Left ventricle myocardium superior (tissue), 1 donor: Measurements from ENCODE around the gene UBE2L3. TPM values are rescaled to one million over a fixed set of nuclear protein-coding genes. Genes with fewer than 3 reads are reported as not detected.
"Not testable (repeated sequence)": the region's sequence is repeated elsewhere in the genome, so short reads cannot be mapped to it uniquely, and the experiment has no call there.

Source experiments
- ATAC-seq: fragments of 200-7000 bp; cut with Tn5 transposase; one replicate; pipeline ENCODE4 v1.9.1; 2020; ENCODE audit warnings: mild to moderate bottlenecking, moderate library complexity
- DNase-seq: peaks from one replicate; pipeline ENCODE4 v3.0.0-alpha.2; 2020
- intact Hi-C: fragments of 100-400 bp; cut with micrococcal nuclease; formaldehyde crosslinking; loops from one replicate; pipeline ENCODE4 v1.11.0; 2022
- long read RNA-seq: library from polyadenylated mRNA; unstranded; transcript quantifications from one replicate; pipeline ENCODE4 v2.0.0, GENCODE V29; 2021
- total RNA-seq: library from RNA; stranded (reverse); fragmentation: NEBNext Ultra II Directional; extraction: Animal tissue kit (Norgen Biotek cat#: 25700); gene quantifications from one replicate; pipeline ENCODE4 v1.2.1, GENCODE V29; 2021
- donor health status: DM: no; HTN: yes; CAD: no; lungs with severe emphysema.

Gene UBE2L3
- 51.6 TPM for total RNA-seq
- long read RNA-seq, transcript UBE2L3-201 (4 exons, 3,028 nt) = major isoform, 51 of 83 reads
- long read RNA-seq, partial matches to known transcripts = 6 of 83 reads
- long read RNA-seq, other reads (novel, unspliced or antisense) = 23 of 83 reads

- ATAC-seq (peak; percentile 97), DNase-seq (peak; percentile 91)
- intact Hi-C loops = no loop called here
These were observed at the start of gene UBE2L3 for GRCh38 chr22:21567456-21568346. TSS of gene UBE2L3 (plus strand) at chr22:21567714. CDS start at chr22:21567745, 31 bp downstream.

- intact Hi-C loops, ATAC-seq, DNase-seq: not testable (repeated sequence)
These were observed 40.6 kb upstream of the UBE2L3 start for GRCh38 chr22:21526705-21527500.

GRCh38 chr22:21531525-21531924 lies 36.0 kb upstream of the UBE2L3 start:
- ATAC-seq, DNase-seq, intact Hi-C loops: not testable (repeated sequence)

- DNase-seq, ATAC-seq, intact Hi-C loops: not testable (repeated sequence)
These were observed 34.5 kb upstream of the UBE2L3 start for GRCh38 chr22:21532863-21533648.

GRCh38 chr22:21539862-21540261 lies 27.7 kb upstream of the UBE2L3 start:
- DNase-seq, intact Hi-C loops, ATAC-seq: not testable (repeated sequence)

GRCh38 chr22:21544432-21545322 lies 22.8 kb upstream of the UBE2L3 start:
- DNase-seq, intact Hi-C loops: not testable (repeated sequence)
- peak; percentile 81 for ATAC-seq

GRCh38 chr22:21549558-21549957 lies 18.0 kb upstream of the UBE2L3 start:
- peak; percentile 29 for ATAC-seq
- DNase-seq, intact Hi-C loops: not testable (repeated sequence)

GRCh38 chr22:21550008-21550677 lies 17.4 kb upstream of the UBE2L3 start:
- ATAC-seq = peak; percentile 90
- DNase-seq, intact Hi-C loops: not testable (repeated sequence)

DNA sequence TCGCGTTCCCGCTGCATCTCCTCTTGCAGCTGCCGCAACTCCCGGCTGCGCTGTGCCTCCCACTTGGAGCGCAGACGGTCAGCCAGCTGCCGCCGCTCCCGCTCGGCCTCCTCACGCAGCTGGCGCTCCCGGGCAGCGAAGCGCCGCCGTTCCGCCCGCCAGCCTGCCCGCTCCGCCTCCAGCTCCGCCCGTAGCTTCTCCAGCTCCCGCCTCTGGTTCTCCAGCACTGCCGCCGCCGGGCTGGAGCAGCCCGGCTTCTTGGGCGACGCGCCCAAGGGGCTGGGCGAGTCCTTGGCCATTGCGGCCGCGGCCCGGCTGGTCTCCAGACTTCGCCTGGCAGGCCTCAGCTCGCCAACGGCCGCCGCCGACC lies 16.9 kb upstream of the UBE2L3 start:
- intact Hi-C loops, DNase-seq: not testable (repeated sequence)
- peak; percentile 80 for ATAC-seq

DNA sequence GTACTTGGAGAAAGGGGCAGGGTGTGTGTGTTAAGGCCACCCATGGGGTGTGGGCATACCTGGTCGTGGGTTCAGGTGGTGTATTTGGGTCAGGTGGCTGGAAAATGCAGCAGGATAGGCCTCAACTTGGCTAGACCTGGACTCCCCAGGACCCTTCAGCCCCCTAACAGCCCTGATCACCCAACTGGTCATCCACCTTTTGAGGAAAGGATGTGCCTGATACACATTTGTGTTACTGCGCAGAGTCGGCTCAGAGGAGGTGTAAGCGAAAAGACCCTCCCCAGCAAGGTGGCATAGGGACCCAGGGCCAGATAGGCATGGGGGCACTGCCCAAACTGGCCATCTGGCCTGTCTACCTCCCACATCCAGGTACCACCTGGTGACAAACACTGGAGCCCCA lies 16.2 kb upstream of the UBE2L3 start, which contains the start of gene RIMBP3C:
TSS of gene RIMBP3C (minus strand) at position 101 of the 400 bp plus-strand sequence. CDS start 485 bp downstream, outside the sequence.
- DNase-seq, intact Hi-C loops, ATAC-seq: not testable (repeated sequence)

- DNase-seq, ATAC-seq, intact Hi-C loops: not testable (repeated sequence)
These were observed 8.0 kb upstream of the UBE2L3 start for GRCh38 chr22:21559345-21560125.

- ATAC-seq, DNase-seq, intact Hi-C loops: not testable (repeated sequence)
These were observed 6.9 kb upstream of the UBE2L3 start for GRCh38 chr22:21560657-21561056.

GRCh38 chr22:21563912-21564311 lies 3.6 kb upstream of the UBE2L3 start:
- DNase-seq (no peak), ATAC-seq (no peak)
- intact Hi-C loops = no loop called here

GRCh38 chr22:21564411-21564810 lies 3.1 kb upstream of the UBE2L3 start:
- no peak for ATAC-seq
- no peak for DNase-seq
- intact Hi-C loops = no loop called here

DNA sequence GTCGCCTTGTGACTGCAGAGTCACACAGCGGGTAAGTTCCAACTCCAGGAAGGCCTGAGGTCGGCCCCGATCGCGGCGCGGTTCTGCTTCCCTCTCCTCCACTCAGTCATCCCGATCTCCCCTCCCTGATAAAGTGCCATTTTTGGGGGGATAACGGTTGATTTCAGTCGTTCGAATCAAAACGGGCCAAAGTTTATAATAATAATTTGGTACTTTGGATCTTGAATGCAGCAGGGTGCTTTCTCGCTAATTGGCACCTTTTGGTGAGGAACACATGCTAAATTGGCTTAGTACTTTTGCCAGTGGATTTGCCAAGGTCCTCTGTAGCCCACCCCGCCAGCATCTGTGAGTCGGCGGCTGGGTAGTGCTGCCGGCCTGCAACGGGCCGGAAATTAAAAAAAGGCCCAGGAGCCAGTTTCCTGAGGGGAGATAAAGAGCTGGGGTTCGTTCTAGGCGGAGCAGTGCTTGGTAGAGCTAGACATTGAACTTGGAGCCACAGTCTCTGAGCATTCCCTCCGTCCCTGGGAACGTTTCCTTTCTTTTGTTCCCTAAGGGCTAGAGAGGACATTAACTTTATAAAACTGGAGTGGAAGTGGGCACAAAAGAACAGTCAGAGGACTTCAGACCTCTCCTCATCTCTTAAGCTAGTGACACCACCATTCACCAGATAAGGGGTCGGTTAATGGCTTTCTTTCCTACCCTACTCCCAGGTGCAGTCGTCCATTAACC lies 997 bp downstream of the UBE2L3 start:
- peak; percentile 17 for ATAC-seq
- no peak for DNase-seq
- intact Hi-C loops = no loop called here

DNA sequence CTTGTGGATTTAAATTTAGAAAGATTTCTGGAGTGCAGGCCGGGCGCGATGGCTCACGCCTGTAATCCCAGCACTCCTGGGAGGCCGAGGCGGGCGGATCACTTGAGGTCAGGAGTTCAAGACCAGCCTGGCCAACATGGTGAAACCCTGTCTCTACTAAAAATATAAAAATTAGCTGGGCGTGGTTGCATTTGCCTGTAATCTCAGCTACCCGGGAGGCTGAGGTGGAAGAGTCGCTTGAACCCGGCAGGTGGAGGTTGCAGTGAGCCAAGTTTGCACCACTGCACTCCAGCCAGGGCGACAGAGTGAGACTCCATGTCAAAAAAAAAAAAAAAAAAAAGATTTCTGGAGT lies 1.5 kb downstream of the UBE2L3 start:
- intact Hi-C loops, ATAC-seq, DNase-seq: not testable (repeated sequence)
